Neuron (in vitro differentiated cells): ENCODE results near the gene RGMA.

Source experiments
- H2AFZ ChIP-seq: one replicate; pipeline ENCODE4 v1.6.1; 2013; ENCODE audit warnings: low read depth, mild to moderate bottlenecking, inconsistent platforms, low read length, moderate library complexity
- H3K27me3 ChIP-seq: one replicate; pipeline ENCODE4 v1.6.1; 2013; ENCODE audit warnings: low read length; ENCODE audit not compliant: insufficient read depth
- H3K36me3 ChIP-seq: one replicate; pipeline ENCODE4 v1.6.1; 2013; ENCODE audit warnings: low read length; ENCODE audit not compliant: insufficient read depth
- H3K4me1 ChIP-seq: one replicate; pipeline ENCODE4 v1.6.1; 2013; ENCODE audit warnings: low read length; ENCODE audit not compliant: insufficient read depth
- H3K4me3 ChIP-seq: 2 replicates; pipeline ENCODE4 v1.5.1; 2013; ENCODE audit warnings: mild to moderate bottlenecking, low read length, moderate library complexity
- H3K9me3 ChIP-seq: one replicate; pipeline ENCODE4 v1.6.1; 2013; ENCODE audit warnings: low read length

The RGMA gene

DNA sequence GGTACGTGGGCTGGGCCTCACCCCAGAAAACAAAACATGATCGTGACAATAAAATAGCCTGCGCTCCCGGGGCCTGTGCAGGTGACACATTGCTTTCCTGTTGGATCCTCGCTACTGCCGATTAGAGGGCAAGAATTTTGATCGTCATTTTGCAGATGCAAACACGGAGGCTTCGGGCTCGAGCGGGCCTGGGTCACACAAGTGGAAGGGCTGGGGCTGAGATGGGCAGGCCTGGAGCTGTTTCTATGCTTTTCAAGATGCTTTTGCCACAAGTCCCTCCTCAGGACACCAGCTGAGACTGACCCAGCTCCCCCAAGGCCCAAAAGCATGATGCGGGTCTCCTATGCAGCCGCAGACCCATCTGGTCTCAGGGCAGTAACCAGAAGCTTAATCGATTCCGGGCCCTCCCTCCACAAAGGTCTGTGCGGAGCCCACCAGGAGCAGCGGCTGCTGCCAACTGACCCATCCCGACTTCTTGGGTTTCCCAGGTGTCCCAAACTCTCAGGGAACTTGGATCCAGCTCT lies 30.0 kb downstream of the RGMA start:
- Histone ChIP-seq H3K4me1 (peaks cover 47% of the 10 kb centered on the region), H3K4me3 (no peak overlapping the region), H3K36me3 (peaks cover 78% of the 10 kb centered on the region), H3K9me3 (no peaks in the 10 kb centered on the region), H2AFZ (no peak overlapping the region), H3K27me3 (no peaks in the 10 kb centered on the region)

DNA sequence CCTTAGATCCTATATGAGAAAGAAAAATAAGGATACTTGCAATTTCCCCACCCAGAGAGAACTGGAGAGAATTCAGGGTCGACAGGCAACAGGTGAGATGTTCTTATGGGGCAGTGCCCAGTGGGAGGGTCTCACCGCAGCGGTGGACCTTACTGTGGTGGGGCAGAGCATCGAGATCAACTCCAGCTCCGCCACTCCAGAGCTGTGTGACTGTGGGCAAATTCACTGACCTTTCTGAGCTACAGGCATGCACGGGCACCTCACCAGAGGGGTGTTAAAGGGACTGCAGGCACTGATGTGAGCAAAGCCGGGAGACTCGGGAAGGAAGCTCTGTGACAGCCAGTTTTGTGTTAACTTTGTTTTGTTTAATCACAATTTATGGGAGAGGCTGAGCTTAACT lies 30.9 kb downstream of the RGMA start:
- Histone ChIP-seq H3K27me3 (no peaks in the 10 kb centered on the region), H3K9me3 (no peaks in the 10 kb centered on the region), H2AFZ (no peak overlapping the region), H3K36me3 (peaks cover 77% of the 10 kb centered on the region), H3K4me1 (peaks cover 38% of the 10 kb centered on the region), H3K4me3 (no peak overlapping the region)

DNA sequence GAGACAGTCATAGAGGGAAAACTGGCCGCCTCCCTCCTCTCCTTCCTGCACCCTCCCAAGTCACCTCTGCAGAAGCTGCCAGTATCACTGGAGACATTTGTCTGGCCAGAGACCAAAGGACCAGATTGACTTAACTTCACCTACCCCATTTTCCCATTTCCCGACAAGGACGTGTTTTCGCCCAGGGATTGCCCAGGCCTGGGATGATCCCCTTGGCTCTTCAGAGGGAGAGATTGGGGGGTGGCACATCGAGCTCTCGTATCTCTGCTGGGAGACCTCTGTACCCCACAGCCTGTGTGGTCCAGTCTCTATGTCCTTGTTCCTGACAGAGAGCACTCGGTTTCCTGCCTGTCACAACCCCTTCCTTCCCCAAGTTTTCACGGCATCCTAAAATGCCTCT lies 31.4 kb downstream of the RGMA start:
- Histone ChIP-seq H3K4me3 (no peak overlapping the region), H3K36me3 (peaks cover 81% of the 10 kb centered on the region), H3K27me3 (no peaks in the 10 kb centered on the region), H2AFZ (no peak overlapping the region), H3K9me3 (no peaks in the 10 kb centered on the region), H3K4me1 (peaks cover 34% of the 10 kb centered on the region)

- no peaks in the 10 kb centered on the region for H3K27me3 ChIP-seq
- H3K36me3 ChIP-seq = peaks cover 88% of the 10 kb centered on the region
- H2AFZ ChIP-seq = no peak overlapping the region
- peaks cover 27% of the 10 kb centered on the region for H3K4me1 ChIP-seq
- H3K4me3 ChIP-seq = no peak overlapping the region
- no peaks in the 10 kb centered on the region for H3K9me3 ChIP-seq
These were observed 32.2 kb downstream of the RGMA start for GRCh38 chr15:93056836-93057235.

GRCh38 chr15:93055211-93055610 lies 33.8 kb downstream of the RGMA start:
- no peak overlapping the region for H3K4me3 ChIP-seq
- no peaks in the 10 kb centered on the region for H3K9me3 ChIP-seq
- peaks cover 94% of the 10 kb centered on the region for H3K36me3 ChIP-seq
- no peaks in the 10 kb centered on the region for H3K27me3 ChIP-seq
- peaks cover 12% of the 10 kb centered on the region for H3K4me1 ChIP-seq
- no peak overlapping the region for H2AFZ ChIP-seq

DNA sequence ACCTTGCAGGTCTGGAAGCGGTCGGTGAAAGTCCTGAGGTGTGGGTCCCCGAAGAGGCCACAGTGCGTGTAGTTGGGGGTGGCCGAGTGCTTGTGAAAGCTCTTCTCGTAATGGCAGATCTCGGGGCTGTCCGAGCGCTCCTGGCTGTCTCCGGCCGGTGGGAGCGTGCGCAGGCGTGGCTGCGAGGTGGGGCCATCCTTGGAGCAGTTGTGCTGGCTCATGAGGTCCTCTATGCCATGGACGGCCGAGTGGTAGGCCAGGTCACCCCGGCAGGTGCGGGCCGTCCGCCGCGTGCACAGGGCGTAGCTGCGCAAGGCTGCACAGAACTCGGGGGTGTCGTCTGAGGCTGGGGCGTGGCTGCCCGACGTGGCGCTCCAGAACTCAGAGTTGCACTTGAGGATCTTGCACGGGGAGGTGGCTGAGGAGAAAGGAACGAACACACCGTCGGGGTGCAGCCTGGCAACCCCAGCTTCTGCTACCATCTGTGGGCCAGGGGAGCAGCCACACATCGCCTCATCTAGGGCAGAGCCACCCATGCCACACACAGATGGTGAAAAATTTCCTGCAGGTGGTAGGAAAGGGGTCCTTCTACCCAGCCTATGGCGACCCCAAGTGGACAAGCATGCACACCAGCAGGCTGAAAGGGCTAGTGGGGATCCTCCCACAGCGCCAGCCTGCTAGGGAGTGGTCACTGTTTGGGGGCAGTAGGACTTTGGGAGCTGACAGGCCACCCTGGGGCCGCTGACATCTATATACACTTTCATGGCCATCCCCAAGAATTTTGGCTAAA lies 36.7 kb downstream of the RGMA start:
- Histone ChIP-seq H3K4me1 (no peaks in the 10 kb centered on the region), H3K27me3 (no peaks in the 10 kb centered on the region), H3K4me3 (no peak overlapping the region), H3K9me3 (no peaks in the 10 kb centered on the region), H3K36me3 (peaks cover 94% of the 10 kb centered on the region), H2AFZ (no peak overlapping the region)

DNA sequence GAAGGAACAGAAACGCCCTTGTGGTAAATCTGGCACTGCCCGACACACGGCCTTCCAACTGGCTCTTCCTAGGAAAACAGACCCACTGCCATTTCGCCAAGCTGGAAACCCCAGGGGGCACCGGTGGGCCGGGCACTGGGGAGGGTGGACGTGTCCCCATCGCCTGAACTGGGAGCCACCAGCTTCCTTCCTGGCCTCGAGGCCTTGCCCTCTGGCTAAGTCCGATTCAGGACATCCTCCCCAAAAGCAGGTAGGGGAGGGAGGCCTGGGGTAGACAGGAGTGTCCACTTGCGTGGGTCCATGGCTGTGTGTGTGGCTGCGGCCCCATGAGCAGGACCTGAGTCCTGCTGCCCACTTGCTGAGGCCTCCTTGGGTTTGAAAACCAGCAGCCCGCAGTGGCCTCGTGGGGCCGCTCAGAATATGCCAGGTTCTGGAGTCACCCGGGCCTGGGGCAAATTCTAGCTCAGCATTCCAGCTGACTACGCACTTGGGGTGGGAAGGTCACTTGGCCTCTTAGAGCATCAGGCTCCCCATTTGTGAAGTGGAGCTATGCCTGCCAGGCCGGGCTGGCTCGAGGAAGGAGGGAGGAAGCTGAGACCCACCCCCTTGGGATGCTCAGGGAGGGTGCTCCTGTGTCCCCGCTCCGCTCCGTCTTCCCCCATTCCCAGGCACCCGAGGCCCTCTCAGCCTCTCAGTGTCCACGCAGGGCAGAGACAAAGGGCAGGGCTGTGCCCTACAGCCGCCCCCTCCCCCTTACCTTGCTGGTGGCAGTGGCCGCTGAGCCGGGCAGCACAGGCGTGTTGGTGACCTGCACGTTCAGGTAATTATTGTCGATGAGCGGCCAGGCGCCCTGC lies 37.5 kb downstream of the RGMA start:
- Histone ChIP-seq H2AFZ (no peak overlapping the region), H3K36me3 (peaks cover 94% of the 10 kb centered on the region), H3K9me3 (peaks cover 6% of the 10 kb centered on the region), H3K4me3 (no peak overlapping the region), H3K4me1 (no peaks in the 10 kb centered on the region), H3K27me3 (no peaks in the 10 kb centered on the region)

GRCh38 chr15:93050648-93051047 lies 38.4 kb downstream of the RGMA start:
- Histone ChIP-seq H3K4me3 (no peak overlapping the region), H2AFZ (no peak overlapping the region), H3K36me3 (peaks cover 94% of the 10 kb centered on the region), H3K4me1 (no peaks in the 10 kb centered on the region), H3K27me3 (no peaks in the 10 kb centered on the region), H3K9me3 (peaks cover 8% of the 10 kb centered on the region)

GRCh38 chr15:93049914-93050578 lies 39.0 kb downstream of the RGMA start:
- H2AFZ ChIP-seq = no peak overlapping the region
- H3K27me3 ChIP-seq = no peaks in the 10 kb centered on the region
- peaks cover 8% of the 10 kb centered on the region for H3K9me3 ChIP-seq
- H3K4me3 ChIP-seq = no peak overlapping the region
- H3K4me1 ChIP-seq = no peaks in the 10 kb centered on the region
- H3K36me3 ChIP-seq = peaks cover 94% of the 10 kb centered on the region

- peaks cover 94% of the 10 kb centered on the region for H3K36me3 ChIP-seq
- peaks cover 8% of the 10 kb centered on the region for H3K9me3 ChIP-seq
These were observed 39.8 kb downstream of the RGMA start for GRCh38 chr15:93049233-93049632.

DNA sequence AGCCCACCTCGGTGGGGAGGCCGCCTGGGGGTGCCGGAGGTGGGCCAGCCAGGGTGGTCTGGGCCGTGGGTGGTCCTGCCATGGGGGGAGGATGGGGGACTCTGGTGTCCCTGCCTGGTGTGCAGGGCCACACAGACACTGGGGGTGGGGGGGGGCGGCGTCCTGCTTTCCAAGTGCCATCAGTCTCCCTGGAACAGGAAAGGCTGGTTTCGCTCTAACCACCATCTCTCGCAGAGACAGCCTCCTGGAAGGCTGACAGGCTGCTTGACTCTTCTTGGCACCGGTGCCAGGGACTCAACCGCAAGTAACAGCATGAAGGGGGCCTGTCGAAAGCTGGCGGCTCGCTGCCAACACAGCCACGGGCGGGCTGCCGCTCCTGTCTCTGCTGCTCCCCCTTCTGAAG lies 40.3 kb downstream of the RGMA start:
- H3K4me1 ChIP-seq = no peaks in the 10 kb centered on the region
- no peak overlapping the region for H2AFZ ChIP-seq
- no peaks in the 10 kb centered on the region for H3K27me3 ChIP-seq
- no peak overlapping the region for H3K4me3 ChIP-seq
- H3K9me3 ChIP-seq = peaks cover 8% of the 10 kb centered on the region
- H3K36me3 ChIP-seq = peaks cover 97% of the 10 kb centered on the region

More at GRCh38 chr15:93049233-93049632, 39.8 kb downstream of the RGMA start:
- Histone ChIP-seq H2AFZ (no peak overlapping the region), H3K4me3 (no peak overlapping the region), H3K4me1 (no peaks in the 10 kb centered on the region), H3K27me3 (no peaks in the 10 kb centered on the region)

GRCh38 chr15:93048426-93048721 lies 40.6 kb downstream of the RGMA start:
- no peak overlapping the region for H2AFZ ChIP-seq
- H3K9me3 ChIP-seq = peaks cover 8% of the 10 kb centered on the region
- H3K36me3 ChIP-seq = peaks cover 96% of the 10 kb centered on the region
- no peaks in the 10 kb centered on the region for H3K27me3 ChIP-seq
- H3K4me1 ChIP-seq = no peaks in the 10 kb centered on the region
- no peak overlapping the region for H3K4me3 ChIP-seq
